K562 (cell line): ENCODE results near the gene HDAC5. TPM values are rescaled to one million over a fixed set of nuclear protein-coding genes. Genes with fewer than 3 reads are reported as not detected.

Experiments
- ARHGAP35 ChIP-seq: fragments of 450-650 bp; IDR thresholded peaks from 2 replicates; pipeline ENCODE4 v1.6.1; 2018; ENCODE audit not compliant: partially characterized antibody
- BCL6 ChIP-seq: fragments of 250-450 bp; sonication (Bioruptor Pico); IDR thresholded peaks from 2 replicates; pipeline ENCODE4 v1.4.0; 2020
- CBX8 ChIP-seq: fragments of 200-600 bp; sonication (generic); IDR thresholded peaks from 2 replicates; pipeline ENCODE4 v1.6.1; 2012; ENCODE audit warnings: borderline replicate concordance, mixed run types, low read depth, mild to moderate bottlenecking, moderate library complexity, mixed read lengths, low read length, control low read depth, inconsistent platforms; ENCODE audit not compliant: poor library complexity, severe bottlenecking; ENCODE audit errors: extremely low read depth
- ETV5 ChIP-seq: sonication (generic); formaldehyde crosslinking; IDR thresholded peaks from 2 replicates; pipeline ENCODE4 v1.4.0; 2020; ENCODE audit warnings: low read depth, mild to moderate bottlenecking, missing genetic modification reagents
- GABPA ChIP-seq: fragments of 200-800 bp; sonication (Bioruptor generic); conservative IDR thresholded peaks from 2 replicates; pipeline ENCODE4 v1.6.1; 2016; ENCODE audit warnings: low read depth, missing genetic modification characterization, missing compliant biosample characterization
- HDAC1 ChIP-seq, 2 experiments: fragments of 450-650 bp; IDR thresholded peaks; 2 replicates each; pipeline ENCODE4 v1.6.1; 2016 to 2017; ENCODE audit warnings: inconsistent platforms in 1 of 2, mild to moderate bottlenecking in 1 of 2, moderate library complexity in 1 of 2
- HMG20A ChIP-seq: fragments of 450-650 bp; formaldehyde crosslinking; conservative IDR thresholded peaks from 2 replicates; pipeline ENCODE4 v1.4.0; 2020; ENCODE audit warnings: mild to moderate bottlenecking, mixed read lengths
- IFI16 ChIP-seq: fragments of 250-450 bp; sonication (Bioruptor Pico); IDR thresholded peaks from 2 replicates; pipeline ENCODE4 v2.1.2; 2022; ENCODE audit warnings: mild to moderate bottlenecking, inconsistent platforms
- NFATC3 ChIP-seq: fragments of 450-650 bp; IDR thresholded peaks from 2 replicates; pipeline ENCODE4 v1.6.1; 2017; ENCODE audit warnings: mild to moderate bottlenecking
- TGIF2 ChIP-seq: sonication (generic); formaldehyde crosslinking; IDR thresholded peaks from 2 replicates; pipeline ENCODE4 v1.8.1; 2022; ENCODE audit warnings: mild to moderate bottlenecking, missing genetic modification reagents, moderate library complexity
- XRCC5 ChIP-seq: fragments of 200-400 bp; formaldehyde crosslinking; IDR thresholded peaks from 2 replicates; pipeline ENCODE4 v1.6.1; 2017; ENCODE audit warnings: low read depth, mild to moderate bottlenecking, low read length
- ZNF143 ChIP-seq: sonication (generic); formaldehyde crosslinking; IDR thresholded peaks from 2 replicates; pipeline ENCODE4 v1.9.0; 2022; ENCODE audit warnings: mild to moderate bottlenecking, missing genetic modification reagents
- ZNF197 ChIP-seq: fragments of 200-800 bp; sonication (Bioruptor generic); IDR thresholded peaks from 2 replicates; pipeline ENCODE4 v1.6.1; 2016; ENCODE audit warnings: low read depth, missing genetic modification characterization, missing compliant biosample characterization
- ZNF212 ChIP-seq: fragments of 450-650 bp; formaldehyde crosslinking; IDR thresholded peaks from 2 replicates; pipeline ENCODE4 v1.4.0; 2020; ENCODE audit warnings: mild to moderate bottlenecking
- ZNF76 ChIP-seq: fragments of 250-450 bp; sonication (Bioruptor Pico); IDR thresholded peaks from 2 replicates; pipeline ENCODE4 v1.4.0; 2020; ENCODE audit warnings: mild to moderate bottlenecking, moderate library complexity, borderline replicate concordance
- polyA plus RNA-seq, 8 experiments: library from polyadenylated mRNA; depleted of rRNA in 4 of 8; stranded (reverse) in 5 of 8; unstranded in 3 of 8; fragments of >200 nt; fragmentation: Nextera tagmentation in 2 of 8; fragmentation: Illumina TruSeq in 1 of 8; extraction: Ambion mirVana in 2 of 8; extraction: Trizol in 1 of 8; gene quantifications; 2 replicates each; pipeline versions ENCODE4 v1.2.1 to v1.2.3, GENCODE V29; 2011 to 2014; ENCODE audit warnings: inconsistent platforms in 1 of 8, missing spikeins in 1 of 8
- total RNA-seq, 7 experiments: library from RNA; depleted of rRNA in 6 of 7; stranded (reverse); fragments of >200 nt in 6 of 7; fragmentation: Illumina TruSeq in 2 of 7; extraction: Trizol in 2 of 7; gene quantifications; 2 replicates each; pipeline versions ENCODE4 v1.2.1 to v1.2.3, GENCODE V29; 2011 to 2021; ENCODE audit warnings: low replicate concordance in 1 of 7
- TF ChIP-seq, protein P1 (sequence below): fragments of 200-400 bp; formaldehyde crosslinking; IDR thresholded peaks from 2 replicates; pipeline ENCODE4 v1.6.1; 2017; ENCODE audit warnings: mild to moderate bottlenecking, low read depth, low read length, moderate library complexity
- TF ChIP-seq, protein P2 (sequence below): fragments of 450-650 bp; IDR thresholded peaks from 2 replicates; pipeline ENCODE4 v1.7.0; 2016; ENCODE audit warnings: borderline replicate concordance
- TF ChIP-seq, protein P3 (sequence below), 2 experiments: fragments of 200-800 bp in 1 of 2; sonication (Bioruptor generic) in 1 of 2; sonication (generic) in 1 of 2; formaldehyde crosslinking in 1 of 2; IDR thresholded peaks in 1 of 2; conservative IDR thresholded peaks in 1 of 2; 2 replicates each; pipeline versions ENCODE4 v1.5.0 to v1.6.1; 2016 to 2020; ENCODE audit warnings: missing compliant biosample characterization in 1 of 2, missing genetic modification characterization in 1 of 2, missing genetic modification reagents in 1 of 2
- TF ChIP-seq, protein P4 (sequence below): sonication (generic); formaldehyde crosslinking; IDR thresholded peaks from 2 replicates; pipeline ENCODE4 v1.4.0; 2020; ENCODE audit warnings: mild to moderate bottlenecking, missing genetic modification reagents

The HDAC5 gene
- total and polyA plus RNA-seq, 9 of the 15 experiments (the other 6 are each of a cell fraction or from before 2014, with no cell fraction given), result 0.45 to 26.2 (median 16.4) TPM

DNA sequence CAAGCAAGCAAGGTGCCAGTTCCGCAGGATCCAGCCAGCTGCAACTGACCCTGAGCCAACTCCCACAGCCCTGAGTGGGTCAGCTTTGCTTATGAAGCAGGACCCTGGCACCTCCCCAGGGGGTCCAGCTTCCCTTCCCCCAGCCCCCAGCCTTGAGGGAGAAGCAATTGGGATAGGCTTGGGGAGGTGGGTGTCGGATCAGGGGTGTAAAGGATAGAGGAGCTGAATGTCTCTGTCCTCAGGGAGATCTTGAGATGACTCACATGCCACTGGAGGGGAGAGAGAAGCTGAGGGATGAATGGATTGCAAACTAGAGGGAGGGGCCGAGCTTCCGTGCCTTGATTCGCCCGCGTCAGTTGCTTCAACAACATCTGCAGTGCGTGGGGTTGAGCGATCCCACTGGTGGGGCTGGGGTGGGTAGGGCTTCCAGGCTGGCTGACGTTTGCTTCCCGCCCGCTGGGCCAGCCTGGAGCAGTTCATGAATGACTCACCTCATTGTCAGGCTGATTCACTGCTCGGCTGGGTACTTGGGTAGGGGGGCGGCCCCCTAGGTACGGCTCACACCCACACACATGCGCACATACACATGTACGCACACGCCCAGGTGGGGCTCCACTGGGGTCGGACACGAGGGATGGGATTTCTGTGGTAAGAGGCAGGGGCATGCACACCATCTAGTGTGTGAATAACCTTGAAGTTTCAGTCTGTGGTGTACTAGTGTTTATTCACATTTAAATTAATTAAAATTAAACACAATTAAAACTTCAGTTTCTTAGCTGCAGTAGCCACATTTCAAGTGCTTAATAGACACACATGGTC, 14.7 kb upstream of the HDAC5 start (continued):
- TF ChIP-seq HMG20A (CRISPR knock-in tag), result no peak
- no peak for TF ChIP-seq TGIF2 (CRISPR knock-in tag)
- TF ChIP-seq ZNF212 (CRISPR knock-in tag), result no peak
- TF ChIP-seq ZNF197 (CRISPR knock-in tag), result no peak
- 0 out of 2 replicates have a peak, but pooled peaks have one; percentile 28 for TF ChIP-seq ETV5 (CRISPR knock-in tag)
- no peak for TF ChIP-seq BCL6 (CRISPR knock-in tag)
- TF ChIP-seq, protein P1, sequence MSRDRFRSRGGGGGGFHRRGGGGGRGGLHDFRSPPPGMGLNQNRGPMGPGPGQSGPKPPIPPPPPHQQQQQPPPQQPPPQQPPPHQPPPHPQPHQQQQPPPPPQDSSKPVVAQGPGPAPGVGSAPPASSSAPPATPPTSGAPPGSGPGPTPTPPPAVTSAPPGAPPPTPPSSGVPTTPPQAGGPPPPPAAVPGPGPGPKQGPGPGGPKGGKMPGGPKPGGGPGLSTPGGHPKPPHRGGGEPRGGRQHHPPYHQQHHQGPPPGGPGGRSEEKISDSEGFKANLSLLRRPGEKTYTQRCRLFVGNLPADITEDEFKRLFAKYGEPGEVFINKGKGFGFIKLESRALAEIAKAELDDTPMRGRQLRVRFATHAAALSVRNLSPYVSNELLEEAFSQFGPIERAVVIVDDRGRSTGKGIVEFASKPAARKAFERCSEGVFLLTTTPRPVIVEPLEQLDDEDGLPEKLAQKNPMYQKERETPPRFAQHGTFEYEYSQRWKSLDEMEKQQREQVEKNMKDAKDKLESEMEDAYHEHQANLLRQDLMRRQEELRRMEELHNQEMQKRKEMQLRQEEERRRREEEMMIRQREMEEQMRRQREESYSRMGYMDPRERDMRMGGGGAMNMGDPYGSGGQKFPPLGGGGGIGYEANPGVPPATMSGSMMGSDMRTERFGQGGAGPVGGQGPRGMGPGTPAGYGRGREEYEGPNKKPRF, result no peak
- TF ChIP-seq HDAC1 (IDR thresholded peaks at IDR 0.05), result peak in 1 of 2 experiments; percentile 85; a peak in 2 of 4 replicates
- TF ChIP-seq, protein P2, sequence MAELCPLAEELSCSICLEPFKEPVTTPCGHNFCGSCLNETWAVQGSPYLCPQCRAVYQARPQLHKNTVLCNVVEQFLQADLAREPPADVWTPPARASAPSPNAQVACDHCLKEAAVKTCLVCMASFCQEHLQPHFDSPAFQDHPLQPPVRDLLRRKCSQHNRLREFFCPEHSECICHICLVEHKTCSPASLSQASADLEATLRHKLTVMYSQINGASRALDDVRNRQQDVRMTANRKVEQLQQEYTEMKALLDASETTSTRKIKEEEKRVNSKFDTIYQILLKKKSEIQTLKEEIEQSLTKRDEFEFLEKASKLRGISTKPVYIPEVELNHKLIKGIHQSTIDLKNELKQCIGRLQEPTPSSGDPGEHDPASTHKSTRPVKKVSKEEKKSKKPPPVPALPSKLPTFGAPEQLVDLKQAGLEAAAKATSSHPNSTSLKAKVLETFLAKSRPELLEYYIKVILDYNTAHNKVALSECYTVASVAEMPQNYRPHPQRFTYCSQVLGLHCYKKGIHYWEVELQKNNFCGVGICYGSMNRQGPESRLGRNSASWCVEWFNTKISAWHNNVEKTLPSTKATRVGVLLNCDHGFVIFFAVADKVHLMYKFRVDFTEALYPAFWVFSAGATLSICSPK, result no peak
- no peak for TF ChIP-seq NFATC3
- TF ChIP-seq, protein P3, sequence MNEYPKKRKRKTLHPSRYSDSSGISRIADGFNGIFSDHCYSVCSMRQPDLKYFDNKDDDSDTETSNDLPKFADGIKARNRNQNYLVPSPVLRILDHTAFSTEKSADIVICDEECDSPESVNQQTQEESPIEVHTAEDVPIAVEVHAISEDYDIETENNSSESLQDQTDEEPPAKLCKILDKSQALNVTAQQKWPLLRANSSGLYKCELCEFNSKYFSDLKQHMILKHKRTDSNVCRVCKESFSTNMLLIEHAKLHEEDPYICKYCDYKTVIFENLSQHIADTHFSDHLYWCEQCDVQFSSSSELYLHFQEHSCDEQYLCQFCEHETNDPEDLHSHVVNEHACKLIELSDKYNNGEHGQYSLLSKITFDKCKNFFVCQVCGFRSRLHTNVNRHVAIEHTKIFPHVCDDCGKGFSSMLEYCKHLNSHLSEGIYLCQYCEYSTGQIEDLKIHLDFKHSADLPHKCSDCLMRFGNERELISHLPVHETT (CRISPR knock-in tag; conservative IDR thresholded peaks at IDR 0.05 in 1 of 2, IDR thresholded peaks at IDR 0.05 in 1 of 2), result no peak
- TF ChIP-seq IFI16, result no peak
- TF ChIP-seq CBX8, result no peak
- no peak for TF ChIP-seq ZNF143 (CRISPR knock-in tag)
- TF ChIP-seq, protein P4, sequence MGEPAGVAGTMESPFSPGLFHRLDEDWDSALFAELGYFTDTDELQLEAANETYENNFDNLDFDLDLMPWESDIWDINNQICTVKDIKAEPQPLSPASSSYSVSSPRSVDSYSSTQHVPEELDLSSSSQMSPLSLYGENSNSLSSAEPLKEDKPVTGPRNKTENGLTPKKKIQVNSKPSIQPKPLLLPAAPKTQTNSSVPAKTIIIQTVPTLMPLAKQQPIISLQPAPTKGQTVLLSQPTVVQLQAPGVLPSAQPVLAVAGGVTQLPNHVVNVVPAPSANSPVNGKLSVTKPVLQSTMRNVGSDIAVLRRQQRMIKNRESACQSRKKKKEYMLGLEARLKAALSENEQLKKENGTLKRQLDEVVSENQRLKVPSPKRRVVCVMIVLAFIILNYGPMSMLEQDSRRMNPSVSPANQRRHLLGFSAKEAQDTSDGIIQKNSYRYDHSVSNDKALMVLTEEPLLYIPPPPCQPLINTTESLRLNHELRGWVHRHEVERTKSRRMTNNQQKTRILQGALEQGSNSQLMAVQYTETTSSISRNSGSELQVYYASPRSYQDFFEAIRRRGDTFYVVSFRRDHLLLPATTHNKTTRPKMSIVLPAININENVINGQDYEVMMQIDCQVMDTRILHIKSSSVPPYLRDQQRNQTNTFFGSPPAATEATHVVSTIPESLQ (CRISPR knock-in tag), result no peak
- TF ChIP-seq XRCC5, result no peak
- no peak for TF ChIP-seq ARHGAP35
- no peak for TF ChIP-seq ZNF76
- no peak for TF ChIP-seq GABPA (tag)
